Measurements from ENCODE around the gene MED14.

The MED14 gene

GRCh38 chrX:40623139-40623536 is 112.2 kb downstream of the MED14 start, which contains the start of gene MPC1L:
TSS of gene MPC1L (plus strand) at chrX:40623428. CDS start at chrX:40623566, 138 bp downstream.
- TF ChIP-seq, protein P1, sequence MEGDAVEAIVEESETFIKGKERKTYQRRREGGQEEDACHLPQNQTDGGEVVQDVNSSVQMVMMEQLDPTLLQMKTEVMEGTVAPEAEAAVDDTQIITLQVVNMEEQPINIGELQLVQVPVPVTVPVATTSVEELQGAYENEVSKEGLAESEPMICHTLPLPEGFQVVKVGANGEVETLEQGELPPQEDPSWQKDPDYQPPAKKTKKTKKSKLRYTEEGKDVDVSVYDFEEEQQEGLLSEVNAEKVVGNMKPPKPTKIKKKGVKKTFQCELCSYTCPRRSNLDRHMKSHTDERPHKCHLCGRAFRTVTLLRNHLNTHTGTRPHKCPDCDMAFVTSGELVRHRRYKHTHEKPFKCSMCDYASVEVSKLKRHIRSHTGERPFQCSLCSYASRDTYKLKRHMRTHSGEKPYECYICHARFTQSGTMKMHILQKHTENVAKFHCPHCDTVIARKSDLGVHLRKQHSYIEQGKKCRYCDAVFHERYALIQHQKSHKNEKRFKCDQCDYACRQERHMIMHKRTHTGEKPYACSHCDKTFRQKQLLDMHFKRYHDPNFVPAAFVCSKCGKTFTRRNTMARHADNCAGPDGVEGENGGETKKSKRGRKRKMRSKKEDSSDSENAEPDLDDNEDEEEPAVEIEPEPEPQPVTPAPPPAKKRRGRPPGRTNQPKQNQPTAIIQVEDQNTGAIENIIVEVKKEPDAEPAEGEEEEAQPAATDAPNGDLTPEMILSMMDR (conservative IDR thresholded peaks at IDR 0.05; ENCODE audit: low read depth, low read length) = no peak
- H3K4me3 ChIP-seq (IDR thresholded peaks at IDR 0.05; ENCODE audit: insufficient read depth, low read depth, low read length) = no peak within 1 kb of the TSS
- no peaks in the 10 kb centered on the region for H4K20me1 ChIP-seq (ENCODE audit: insufficient read depth)
- no peaks in the 10 kb centered on the region for H3K4me1 ChIP-seq (ENCODE audit: low read depth, poor library complexity, severe bottlenecking)
- no peak within 1 kb of the TSS for H3K4me2 ChIP-seq
- no peak within 1 kb of the TSS for H2AFZ ChIP-seq (ENCODE audit: low read depth)
- H3K27me3 ChIP-seq (ENCODE audit: insufficient read depth, low read depth) = no peaks in the 10 kb centered on the region
- H3K9ac ChIP-seq = no peak within 1 kb of the TSS
- no peak within 1 kb of the TSS for H3K27ac ChIP-seq
- no peaks in the 10 kb centered on the region for H3K36me3 ChIP-seq (ENCODE audit: insufficient read depth)
- H3K79me2 ChIP-seq (ENCODE audit: insufficient read depth, low read depth) = no peaks in the 10 kb centered on the region

DNA sequence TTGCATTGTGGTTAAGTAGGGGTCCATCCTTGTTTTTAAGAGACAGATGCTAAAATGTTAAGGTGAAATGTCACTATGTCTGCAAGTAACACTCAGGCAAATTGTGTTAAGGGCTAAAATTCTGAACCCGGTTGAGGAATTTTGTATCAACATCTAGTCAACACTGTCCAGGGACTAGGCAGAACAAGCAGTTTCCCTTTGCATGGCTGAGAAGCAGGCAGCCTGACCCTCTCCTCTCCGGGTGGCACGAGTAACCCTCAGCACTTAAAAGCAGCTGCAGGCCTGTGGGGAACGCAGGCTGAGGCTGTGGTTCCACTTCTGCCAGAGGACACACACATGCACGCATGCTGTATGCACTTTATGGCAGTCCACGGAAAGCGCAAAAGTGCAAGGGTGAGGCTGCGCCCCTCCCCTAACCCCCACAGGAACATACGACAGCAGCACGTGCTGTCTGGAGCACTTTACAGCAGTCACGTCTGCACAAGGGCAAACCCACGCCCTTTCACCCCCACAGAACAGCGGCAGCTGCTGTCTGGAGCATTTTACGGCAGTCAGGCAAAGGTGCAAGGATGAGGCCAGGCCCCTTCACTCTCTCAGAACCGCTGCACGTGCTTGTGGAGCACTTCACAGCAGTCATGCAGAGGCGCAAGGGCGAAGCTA is 112.7 kb downstream of the MED14 start:
- H2AFZ ChIP-seq (ENCODE audit: low read depth) = no peak overlapping the region
- H3K4me3 ChIP-seq (IDR thresholded peaks at IDR 0.05; ENCODE audit: insufficient read depth, low read depth, low read length) = no peak overlapping the region
- no peaks in the 10 kb centered on the region for H3K27me3 ChIP-seq (ENCODE audit: insufficient read depth, low read depth)
- no peaks in the 10 kb centered on the region for H3K36me3 ChIP-seq (ENCODE audit: insufficient read depth)
- no peaks in the 10 kb centered on the region for H3K79me2 ChIP-seq (ENCODE audit: insufficient read depth, low read depth)
- TF ChIP-seq, protein P1 (conservative IDR thresholded peaks at IDR 0.05; ENCODE audit: low read depth, low read length) = no peak
- no peak overlapping the region for H3K4me2 ChIP-seq
- no peaks in the 10 kb centered on the region for H4K20me1 ChIP-seq (ENCODE audit: insufficient read depth)
- H3K4me1 ChIP-seq (ENCODE audit: low read depth, poor library complexity, severe bottlenecking) = no peaks in the 10 kb centered on the region
- no peak overlapping the region for H3K9ac ChIP-seq
- H3K27ac ChIP-seq = no peak overlapping the region

DNA sequence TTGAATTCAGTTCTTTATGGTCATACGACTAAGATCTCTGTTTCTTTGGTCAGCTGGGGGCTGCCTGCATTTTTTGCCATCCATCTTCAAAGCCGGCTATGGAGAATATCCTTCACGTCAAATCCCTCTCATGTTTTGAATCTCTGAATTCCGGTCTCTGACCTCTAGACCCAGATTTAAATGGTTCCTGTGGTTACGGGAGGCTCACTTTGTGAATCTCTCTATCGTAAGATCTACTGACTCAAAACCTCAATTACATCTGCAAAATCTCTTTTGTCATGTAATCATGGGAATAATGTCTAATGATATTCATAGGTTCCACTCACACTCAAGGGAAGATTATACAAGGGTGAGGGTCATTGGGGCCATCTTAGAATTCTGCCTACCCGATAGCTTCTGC is 117.8 kb downstream of the MED14 start:
- no peaks in the 10 kb centered on the region for H3K4me1 ChIP-seq (ENCODE audit: low read depth, poor library complexity, severe bottlenecking)
- no peak overlapping the region for H3K4me3 ChIP-seq (IDR thresholded peaks at IDR 0.05; ENCODE audit: insufficient read depth, low read depth, low read length)
- H2AFZ ChIP-seq (ENCODE audit: low read depth) = no peak overlapping the region
- H3K27me3 ChIP-seq (ENCODE audit: insufficient read depth, low read depth) = no peaks in the 10 kb centered on the region
- H3K36me3 ChIP-seq (ENCODE audit: insufficient read depth) = no peaks in the 10 kb centered on the region
- H3K4me2 ChIP-seq = no peak overlapping the region
- no peak overlapping the region for H3K27ac ChIP-seq
- TF ChIP-seq, protein P1 (conservative IDR thresholded peaks at IDR 0.05; ENCODE audit: low read depth, low read length) = no peak
- H3K79me2 ChIP-seq (ENCODE audit: insufficient read depth, low read depth) = no peaks in the 10 kb centered on the region
- H3K9ac ChIP-seq = no peak overlapping the region
- no peaks in the 10 kb centered on the region for H4K20me1 ChIP-seq (ENCODE audit: insufficient read depth)

DNA sequence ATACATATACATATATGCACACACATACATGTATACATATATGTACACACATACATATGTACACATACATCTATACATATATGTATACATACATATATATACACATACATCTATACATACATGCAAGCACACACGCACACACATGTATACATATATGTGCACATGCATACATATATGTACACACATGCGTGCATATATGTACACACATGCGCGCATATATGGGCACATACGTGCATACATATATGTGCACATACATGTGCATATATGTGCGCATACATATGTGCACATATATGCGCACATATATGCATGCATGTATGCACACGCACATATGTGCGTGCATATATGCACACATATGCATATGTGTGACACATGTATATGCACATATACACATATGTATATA is 119.4 kb downstream of the MED14 start:
- TF ChIP-seq, protein P1 (conservative IDR thresholded peaks at IDR 0.05; ENCODE audit: low read depth, low read length) = no peak
- Histone ChIP-seq H3K4me2 (no peak overlapping the region), H3K4me3 (IDR thresholded peaks at IDR 0.05; ENCODE audit: insufficient read depth, low read depth, low read length) (no peak overlapping the region), H4K20me1 (ENCODE audit: insufficient read depth) (no peaks in the 10 kb centered on the region), H3K9ac (no peak overlapping the region), H3K27me3 (ENCODE audit: insufficient read depth, low read depth) (no peaks in the 10 kb centered on the region), H3K79me2 (ENCODE audit: insufficient read depth, low read depth) (no peaks in the 10 kb centered on the region), H3K27ac (no peak overlapping the region), H2AFZ (ENCODE audit: low read depth) (no peak overlapping the region), H3K4me1 (ENCODE audit: low read depth, poor library complexity, severe bottlenecking) (no peaks in the 10 kb centered on the region), H3K36me3 (ENCODE audit: insufficient read depth) (no peaks in the 10 kb centered on the region)
